ENCODE results near the gene EEF1AKMT2.
"Not testable (repeated sequence)": the region's sequence is repeated elsewhere in the genome, so short reads cannot be mapped to it uniquely, and the experiment has no call there.

- TF ChIP-seq, protein P1, sequence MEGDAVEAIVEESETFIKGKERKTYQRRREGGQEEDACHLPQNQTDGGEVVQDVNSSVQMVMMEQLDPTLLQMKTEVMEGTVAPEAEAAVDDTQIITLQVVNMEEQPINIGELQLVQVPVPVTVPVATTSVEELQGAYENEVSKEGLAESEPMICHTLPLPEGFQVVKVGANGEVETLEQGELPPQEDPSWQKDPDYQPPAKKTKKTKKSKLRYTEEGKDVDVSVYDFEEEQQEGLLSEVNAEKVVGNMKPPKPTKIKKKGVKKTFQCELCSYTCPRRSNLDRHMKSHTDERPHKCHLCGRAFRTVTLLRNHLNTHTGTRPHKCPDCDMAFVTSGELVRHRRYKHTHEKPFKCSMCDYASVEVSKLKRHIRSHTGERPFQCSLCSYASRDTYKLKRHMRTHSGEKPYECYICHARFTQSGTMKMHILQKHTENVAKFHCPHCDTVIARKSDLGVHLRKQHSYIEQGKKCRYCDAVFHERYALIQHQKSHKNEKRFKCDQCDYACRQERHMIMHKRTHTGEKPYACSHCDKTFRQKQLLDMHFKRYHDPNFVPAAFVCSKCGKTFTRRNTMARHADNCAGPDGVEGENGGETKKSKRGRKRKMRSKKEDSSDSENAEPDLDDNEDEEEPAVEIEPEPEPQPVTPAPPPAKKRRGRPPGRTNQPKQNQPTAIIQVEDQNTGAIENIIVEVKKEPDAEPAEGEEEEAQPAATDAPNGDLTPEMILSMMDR (conservative IDR thresholded peaks at IDR 0.05; ENCODE audit: low read depth, low read length), result not testable (repeated sequence)
- TF ChIP-seq EZH2 (IDR thresholded peaks at IDR 0.05; ENCODE audit: low read length, unreplicated experiment); EZH2phosphoT487 (IDR thresholded peaks at IDR 0.05; ENCODE audit: borderline replicate concordance, low read length): not testable (repeated sequence)
Measured at GRCh38 chr10:124746447-124746846, 45.2 kb downstream of the EEF1AKMT2 start.

Measured in PC-3 (cell line).